ENCODE results near the gene LRRC31. TPM values are rescaled to one million over a fixed set of nuclear protein-coding genes. Genes with fewer than 3 reads are reported as not detected.

LRRC31 gene
- total and polyA plus RNA-seq, 2 of the 8 experiments (the other 6 are each of a cell fraction or from before 2014, with no cell fraction given), result not detected

DNA sequence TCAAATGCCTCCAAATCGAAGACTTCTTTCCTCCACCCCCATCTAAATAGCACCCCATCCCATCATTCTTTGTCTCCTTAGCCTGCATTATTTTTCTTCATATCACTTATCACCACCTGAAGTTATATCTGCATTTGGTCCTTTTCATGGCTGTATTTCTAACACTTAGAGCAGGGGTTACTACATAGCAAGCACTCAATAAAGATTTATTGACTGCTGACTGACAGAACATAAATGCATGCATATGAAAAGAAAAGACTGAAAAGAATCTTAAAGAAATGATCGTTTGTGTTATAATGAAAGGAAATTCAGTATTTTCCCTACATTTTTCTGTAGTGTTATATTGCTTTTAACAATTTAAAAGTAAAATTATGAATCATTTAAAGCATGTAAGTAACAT, 1.4 kb downstream of the LRRC31 start:
- FAIRE-seq, result no peak
- CTCF ChIA-PET (ENCODE audit: partially characterized antibody), result interaction anchor here (0.8 kb wide), 1 partner anchor 139 kb away, joined by 3 read pairs; no protein-coding TSS in a partner anchor
- no peak for TF ChIP-seq TAF7 (optimal IDR thresholded peaks at IDR 0.05; ENCODE audit: borderline replicate concordance, low read depth, low read length)
- no peak for TF ChIP-seq RXRA (IDR thresholded peaks at IDR 0.05; ENCODE audit: insufficient read depth, low read depth, low read length)
- TF ChIP-seq, protein P1, sequence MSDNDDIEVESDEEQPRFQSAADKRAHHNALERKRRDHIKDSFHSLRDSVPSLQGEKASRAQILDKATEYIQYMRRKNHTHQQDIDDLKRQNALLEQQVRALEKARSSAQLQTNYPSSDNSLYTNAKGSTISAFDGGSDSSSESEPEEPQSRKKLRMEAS (IDR thresholded peaks at IDR 0.05), result no peak
- no peak for TF ChIP-seq TCF12 (IDR thresholded peaks at IDR 0.05; ENCODE audit: low read depth, low read length)
- TF ChIP-seq EGR1 (IDR thresholded peaks at IDR 0.05; ENCODE audit: borderline replicate concordance, low read depth, low read length), result no peak
- no peak for TF ChIP-seq SAP30 (IDR thresholded peaks at IDR 0.05; ENCODE audit: insufficient read depth, insufficient replicate concordance, low read length)
- no peak for TF ChIP-seq JUND (IDR thresholded peaks at IDR 0.05; ENCODE audit: low read length)
- TF ChIP-seq CBX5 (IDR thresholded peaks at IDR 0.05; ENCODE audit: low read depth, low read length), result no peak
- no peak for TF ChIP-seq EZH2 (IDR thresholded peaks at IDR 0.05; ENCODE audit: low read depth, low read length, severe bottlenecking)

More for the DNA sequence above, 1.4 kb downstream of the LRRC31 start:
- no peak for DNase-seq (ENCODE audit: low read depth in 1 of 2, low spot score in 2 of 2)
- Histone ChIP-seq H4K20me1 (replicated peaks in 1 of 2; ENCODE audit: control insufficient read depth in 1 of 2, insufficient read depth in 2 of 2, low read length in 2 of 2) (no peaks in the 10 kb centered on the region), H3K9me3 (ENCODE audit: insufficient read depth in 2 of 2, low read depth in 1 of 2, low read length in 1 of 2) (no peaks in the 10 kb centered on the region), H3K4me2 (ENCODE audit: insufficient read depth in 1 of 2, low read depth in 2 of 2, low read length in 2 of 2) (no peak overlapping the region), H2BK5ac (ENCODE audit: low read depth, low read length) (no peak overlapping the region), H3K23ac (ENCODE audit: insufficient read length) (no peak overlapping the region), H3K36me3 (ENCODE audit: control insufficient read depth in 2 of 4, insufficient read depth in 4 of 4, low read length in 3 of 4) (no peaks in the 10 kb centered on the region), H3K14ac (ENCODE audit: insufficient read length) (no peak overlapping the region), H2BK12ac (ENCODE audit: low read depth, low read length) (no peak overlapping the region), H3K79me1 (ENCODE audit: low read depth, low read length) (no peaks in the 10 kb centered on the region), H3K79me2 (ENCODE audit: control insufficient read depth in 1 of 2, insufficient read depth in 2 of 2, low read length in 2 of 2) (no peaks in the 10 kb centered on the region), H2BK20ac (ENCODE audit: low read length) (no peak overlapping the region), H4K91ac (replicated peaks; ENCODE audit: insufficient read length, low read length) (no peak overlapping the region), H3K4ac (replicated peaks; ENCODE audit: insufficient read length, low read depth, low read length) (no peak overlapping the region), H2AK5ac (ENCODE audit: low read depth, low read length) (0 out of 2 replicates have a peak overlapping the region, but pooled peaks have one; percentile 32), H4K5ac (ENCODE audit: insufficient read length, low read depth, low read length) (no peak overlapping the region), H2BK15ac (ENCODE audit: low read length) (no peak overlapping the region), H2BK120ac (replicated peaks; ENCODE audit: low read depth, low read length) (no peak overlapping the region), H4K8ac (ENCODE audit: extremely low read depth, insufficient read depth, low read length) (no peak overlapping the region), H3K18ac (ENCODE audit: extremely low read depth, low read length) (no peak overlapping the region), H3K27me3 (replicated peaks in 1 of 4; ENCODE audit: control insufficient read depth in 3 of 4, extremely low read depth in 1 of 4, insufficient read depth in 3 of 4, low read length in 3 of 4) (no peaks in the 10 kb centered on the region), H3K9ac (replicated peaks in 1 of 4; ENCODE audit: extremely low read depth in 1 of 4, low read depth in 3 of 4, low read length in 3 of 4) (no peak overlapping the region), H3K23me2 (ENCODE audit: low read depth, low read length) (no peaks in the 10 kb centered on the region; the same call in 1 of the 2 replicates), H3K4me1 (replicated peaks in 1 of 4; ENCODE audit: control insufficient read depth in 3 of 4, insufficient read depth in 4 of 4, low read length in 3 of 4) (peaks cover 0 to 2% (median 0%) of the 10 kb centered on the region in 4 experiments; a peak in 1 of 7 replicates), H3K27ac (ENCODE audit: low read depth, low read length) (no peak overlapping the region), H3K4me3 (ENCODE audit: extremely low read depth in 1 of 4, insufficient read depth in 2 of 4, low read depth in 3 of 4, low read length in 4 of 4) (no peak overlapping the region), H3K56ac (replicated peaks; ENCODE audit: insufficient read length, low read depth, low read length) (no peak overlapping the region), H2AFZ (ENCODE audit: low read length) (no peak overlapping the region)
- POLR2A ChIA-PET (ENCODE audit: partially characterized antibody), result no interaction called here
- 86% methylated on average over 2 of the region's 2 CpGs; no CpG with 5 or more reads in 1 of the 2 experiments for WGBS, 2 experiments (ENCODE audit: extremely low coverage in 1 of 2, insufficient coverage in 1 of 2, insufficient read length in 1 of 2, insufficient replicate concordance in 2 of 2, low coverage in 1 of 2, low lambda C conversion rate in 2 of 2, missing lambda C conversion rate in 1 of 2)
